Naive thymus-derived CD4-positive, alpha-beta T cell (primary cell): Measurements from ENCODE around the gene CTAG2. TPM values are rescaled to one million over a fixed set of nuclear protein-coding genes. Genes with fewer than 3 reads are reported as not detected.
"Not testable (repeated sequence)": the region's sequence is repeated elsewhere in the genome, so short reads cannot be mapped to it uniquely, and the experiment has no call there.

Experiments used
- ATAC-seq: fragments of 150-1000 bp; cut with Tn5 transposase; 2 replicates; pipeline ENCODE4 v1.10.0; 2021; ENCODE audit warnings: mild to moderate bottlenecking, moderate library complexity
- CTCF ChIA-PET: fragments of 350-600 bp; sonication (Branson Sonifier 250); formaldehyde crosslinking; loops from one replicate; lab custom pipeline; 2021; ENCODE audit warnings: antibody characterized with exemption; lab: Charles Lee
- POLR2A ChIA-PET: fragments of 350-600 bp; sonication (Branson Sonifier 250); formaldehyde crosslinking; loops from one replicate; lab custom pipeline; 2021; ENCODE audit warnings: antibody characterized with exemption, inconsistent platforms; lab: Charles Lee
- DNase-seq, 9 donors: peaks; one replicate each; pipeline versions ENCODE4 v3.0.0 to v3.0.0-alpha.2; 2020 to 2022; ENCODE audit warnings: mixed read lengths in 1 of 9
- H3K27ac ChIP-seq: one replicate; pipeline ENCODE4 v1.7.0; 2013; ENCODE audit warnings: mild to moderate bottlenecking, low read depth, low read length, moderate library complexity
- H3K27me3 ChIP-seq, 2 donors: one replicate each; pipeline ENCODE4 v1.7.0; 2013; ENCODE audit warnings: low read length in 2 of 2, mild to moderate bottlenecking in 2 of 2, moderate library complexity in 2 of 2; ENCODE audit not compliant: control insufficient read depth in 2 of 2, insufficient read depth in 2 of 2
- H3K36me3 ChIP-seq, 3 experiments: 1 replicate in 2 of 3; 2 replicates in 1 of 3; pipeline ENCODE4 v1.7.0; 2013; ENCODE audit warnings: low read length in 3 of 3, mild to moderate bottlenecking in 3 of 3, moderate library complexity in 1 of 3; ENCODE audit not compliant: insufficient read depth in 3 of 3, control insufficient read depth in 2 of 3
- H3K4me1 ChIP-seq, 2 donors: one replicate each; pipeline ENCODE4 v1.7.0; 2013; ENCODE audit warnings: low read length in 2 of 2, mild to moderate bottlenecking in 2 of 2, moderate library complexity in 1 of 2; ENCODE audit not compliant: control insufficient read depth in 2 of 2, insufficient read depth in 2 of 2
- H3K4me3 ChIP-seq: 2 replicates; pipeline ENCODE4 v1.7.0; 2013; ENCODE audit warnings: mild to moderate bottlenecking, low read length
- H3K9me3 ChIP-seq, 3 experiments: 1 replicate in 2 of 3; 2 replicates in 1 of 3; pipeline ENCODE4 v1.7.0; 2013; ENCODE audit warnings: low read length in 3 of 3; ENCODE audit not compliant: control insufficient read depth in 2 of 3
- H3K27ac Mint-ChIP-seq, 9 donors: one replicate each; pipeline ENCODE4 v1.8.0; 2020 to 2022; ENCODE audit warnings: mixed read lengths in 9 of 9, mild to moderate bottlenecking in 8 of 9, moderate library complexity in 5 of 9, inconsistent platforms in 2 of 9
- H3K27me3 Mint-ChIP-seq, 5 donors: one replicate each; pipeline ENCODE4 v1.8.0; 2021 to 2022; ENCODE audit warnings: mixed read lengths in 5 of 5, mild to moderate bottlenecking in 1 of 5
- H3K36me3 Mint-ChIP-seq, 5 donors: one replicate each; pipeline ENCODE4 v1.8.0; 2020 to 2022; ENCODE audit warnings: mixed read lengths in 5 of 5, mild to moderate bottlenecking in 3 of 5, inconsistent platforms in 1 of 5
- H3K4me1 Mint-ChIP-seq, 7 donors: one replicate each; pipeline ENCODE4 v1.8.0; 2020 to 2022; ENCODE audit warnings: mixed read lengths in 7 of 7, mild to moderate bottlenecking in 3 of 7, inconsistent platforms in 1 of 7
- H3K4me3 Mint-ChIP-seq, 10 donors: one replicate each; pipeline ENCODE4 v1.8.0; 2020 to 2022; ENCODE audit warnings: mild to moderate bottlenecking in 10 of 10, mixed read lengths in 10 of 10, moderate library complexity in 6 of 10, inconsistent platforms in 2 of 10
- H3K9me3 Mint-ChIP-seq, 11 donors: one replicate each; pipeline ENCODE4 v1.8.0; 2020 to 2022; ENCODE audit warnings: mixed read lengths in 11 of 11, mild to moderate bottlenecking in 4 of 11, inconsistent platforms in 1 of 11, moderate library complexity in 1 of 11
- intact Hi-C, 2 donors: fragments of 100-400 bp; cut with micrococcal nuclease; formaldehyde crosslinking; loops; one replicate each; pipeline ENCODE4 v1.15.1; 2023
- polyA plus RNA-seq, 2 donors: library from polyadenylated mRNA; unstranded; fragments of 300-500 nt; fragmentation: Illumina TruSeq; gene quantifications; one replicate each; pipeline ENCODE4 v1.2.3, GENCODE V29; 2021
- total RNA-seq, 6 experiments: library from RNA in 5 of 6; stranded (reverse) in 5 of 6; gene quantifications; 1 replicate in 5 of 6; 2 replicates in 1 of 6; pipeline ENCODE4 v1.2.3 and lab custom pipeline; 2021 to 2026

The CTAG2 gene
- total and polyA plus RNA-seq, 7 experiments from 2014 or later = not detected

DNA sequence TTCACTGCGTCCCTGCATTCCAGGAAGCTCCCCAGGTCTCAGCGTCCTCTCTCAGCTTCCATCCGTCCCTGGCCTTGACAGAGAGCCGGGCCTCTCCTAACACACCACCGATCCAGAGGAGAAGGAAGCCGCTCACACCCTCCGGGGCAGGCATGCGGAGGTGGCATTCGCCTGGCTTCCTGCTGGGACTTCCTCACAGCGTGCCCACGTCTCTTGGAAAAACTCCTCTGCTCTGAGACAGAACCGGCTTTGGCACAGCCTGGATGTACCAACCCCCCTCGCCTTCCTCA is 3.2 kb downstream of the CTAG2 start:
- no peaks in the 10 kb centered on the region for H3K36me3 Mint-ChIP-seq
- no peaks in the 10 kb centered on the region for H3K27me3 ChIP-seq
- intact Hi-C loops = no loop called here
- no peaks in the 10 kb centered on the region for H3K36me3 ChIP-seq
- CTCF ChIA-PET = no interaction called here
- H3K4me1 Mint-ChIP-seq = no peaks in the 10 kb centered on the region
- no peaks in the 10 kb centered on the region for H3K9me3 Mint-ChIP-seq
- H3K27ac ChIP-seq = no peak overlapping the region
- no peak overlapping the region for H3K27ac Mint-ChIP-seq
- no peak overlapping the region for H3K4me3 ChIP-seq
- POLR2A ChIA-PET = no interaction called here
- no peak for ATAC-seq
- H3K9me3 ChIP-seq = no peaks in the 10 kb centered on the region
- no peaks in the 10 kb centered on the region for H3K27me3 Mint-ChIP-seq
- no peak for DNase-seq
- no peaks in the 10 kb centered on the region for H3K4me1 ChIP-seq
- no peak overlapping the region for H3K4me3 Mint-ChIP-seq

GRCh38 chrX:154649503-154650220 is 3.7 kb downstream of the CTAG2 start:
- Histone ChIP-seq H3K4me3 (no peak overlapping the region), H3K36me3 (no peaks in the 10 kb centered on the region), H3K9me3 (no peaks in the 10 kb centered on the region), H3K4me1 (no peaks in the 10 kb centered on the region), H3K27me3 (no peaks in the 10 kb centered on the region), H3K27ac (no peak overlapping the region)
- ATAC-seq = no peak
- POLR2A ChIA-PET = no interaction called here
- H3K4me3 Mint-ChIP-seq = no peak overlapping the region
- H3K27ac Mint-ChIP-seq = no peak overlapping the region
- H3K27me3 Mint-ChIP-seq = no peaks in the 10 kb centered on the region
- H3K36me3 Mint-ChIP-seq = no peaks in the 10 kb centered on the region
- intact Hi-C loops = no loop called here
- CTCF ChIA-PET = no interaction called here
- no peaks in the 10 kb centered on the region for H3K4me1 Mint-ChIP-seq
- no peak for DNase-seq
- H3K9me3 Mint-ChIP-seq = no peaks in the 10 kb centered on the region

DNA sequence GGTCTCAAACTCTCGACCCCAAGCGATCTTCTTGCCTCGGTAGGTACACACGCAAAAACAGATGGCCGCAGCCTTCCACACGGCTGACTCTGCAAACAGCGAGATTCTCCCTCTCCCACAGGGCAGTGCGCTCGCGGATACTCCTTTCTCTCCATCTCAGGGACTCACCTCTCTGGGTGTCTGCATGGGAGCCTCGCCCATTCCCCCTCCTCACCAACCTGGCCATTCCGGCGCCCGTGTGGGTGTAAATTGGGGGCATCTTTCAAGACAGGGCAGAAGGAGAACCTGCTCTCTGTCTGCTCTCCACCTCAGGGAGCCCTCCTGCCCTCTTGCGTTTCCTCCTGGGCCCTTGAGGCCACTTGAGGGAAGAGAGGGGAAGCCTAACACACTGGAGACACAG is 4.4 kb downstream of the CTAG2 start:
- Mint-ChIP-seq H3K27me3 (no peaks in the 10 kb centered on the region), H3K36me3 (no peaks in the 10 kb centered on the region), H3K9me3 (no peaks in the 10 kb centered on the region), H3K4me1 (no peaks in the 10 kb centered on the region), H3K4me3 (no peak overlapping the region), H3K27ac (no peak overlapping the region)
- ChIA-PET CTCF (no interaction called here), POLR2A (no interaction called here)
- Histone ChIP-seq H3K27me3 (no peaks in the 10 kb centered on the region), H3K36me3 (no peaks in the 10 kb centered on the region), H3K27ac (no peak overlapping the region), H3K4me1 (no peaks in the 10 kb centered on the region), H3K9me3 (no peaks in the 10 kb centered on the region), H3K4me3 (no peak overlapping the region)
- no peak for ATAC-seq
- intact Hi-C loops = no loop called here
- DNase-seq = no peak

DNA sequence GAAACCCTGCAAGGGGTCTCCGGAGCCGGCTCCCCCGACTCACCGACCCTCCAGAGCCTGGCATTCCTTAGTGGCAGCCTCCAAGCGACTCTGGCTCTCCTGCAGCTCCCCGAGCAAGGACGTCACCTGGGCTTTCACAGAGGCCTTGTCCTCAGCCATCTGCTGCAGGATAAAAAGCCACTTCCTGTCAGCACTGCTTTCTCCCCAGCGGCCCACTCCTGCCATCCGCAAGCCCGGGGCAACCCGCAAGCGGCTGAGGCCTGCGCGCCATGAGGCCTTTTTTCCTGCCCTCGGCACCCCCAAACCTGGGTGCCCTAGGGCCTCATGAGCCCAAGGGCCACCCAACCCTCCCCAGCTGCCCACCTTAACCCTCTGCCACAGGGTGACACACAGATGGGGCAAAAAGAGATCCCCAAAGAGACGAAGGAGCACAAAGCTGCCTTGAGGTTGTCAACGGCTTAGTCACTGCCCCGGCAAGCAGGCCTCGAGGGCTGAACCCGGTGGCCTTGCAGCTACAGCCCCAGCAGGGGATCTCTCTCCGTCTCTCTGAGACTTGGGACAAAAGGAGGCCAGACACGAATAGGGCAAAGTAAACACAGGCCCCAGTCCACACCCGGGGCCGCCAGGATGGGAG is 7.5 kb downstream of the CTAG2 start:
- POLR2A ChIA-PET, H3K4me1 ChIP-seq, H3K36me3 ChIP-seq, H3K36me3 Mint-ChIP-seq, H3K4me3 Mint-ChIP-seq, H3K9me3 Mint-ChIP-seq, H3K27ac ChIP-seq, H3K27me3 Mint-ChIP-seq, DNase-seq, CTCF ChIA-PET, H3K9me3 ChIP-seq, H3K4me1 Mint-ChIP-seq, intact Hi-C loops, H3K27me3 ChIP-seq, H3K27ac Mint-ChIP-seq, H3K4me3 ChIP-seq: not testable (repeated sequence)
- ATAC-seq = peak; percentile 57

DNA sequence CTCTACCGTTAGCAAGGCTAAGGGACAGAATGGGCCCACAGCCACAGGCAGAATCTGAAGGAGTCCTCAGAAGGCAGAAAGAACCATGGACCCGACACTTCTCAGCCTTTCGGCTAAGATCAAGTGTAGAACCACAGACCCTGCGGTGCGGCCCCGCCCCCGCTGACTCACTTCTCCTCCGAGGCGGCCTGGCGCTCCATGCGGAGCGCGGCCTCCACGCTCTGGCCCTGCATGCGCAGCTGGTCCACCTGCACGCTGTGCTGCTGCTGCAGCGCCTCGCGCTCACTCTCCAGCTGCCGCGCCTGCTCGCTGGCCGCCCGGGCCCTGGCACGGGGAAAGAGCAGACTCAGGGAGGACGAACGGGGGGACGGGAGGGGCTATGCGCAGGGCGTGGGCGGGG is 9.7 kb downstream of the CTAG2 start:
- H3K27me3 ChIP-seq, H3K4me1 Mint-ChIP-seq, ATAC-seq, H3K9me3 Mint-ChIP-seq, H3K27ac Mint-ChIP-seq, H3K27ac ChIP-seq, H3K4me3 ChIP-seq, DNase-seq, POLR2A ChIA-PET, H3K36me3 ChIP-seq, H3K4me1 ChIP-seq, H3K9me3 ChIP-seq, H3K27me3 Mint-ChIP-seq, H3K4me3 Mint-ChIP-seq, H3K36me3 Mint-ChIP-seq, CTCF ChIA-PET, intact Hi-C loops: not testable (repeated sequence)

DNA sequence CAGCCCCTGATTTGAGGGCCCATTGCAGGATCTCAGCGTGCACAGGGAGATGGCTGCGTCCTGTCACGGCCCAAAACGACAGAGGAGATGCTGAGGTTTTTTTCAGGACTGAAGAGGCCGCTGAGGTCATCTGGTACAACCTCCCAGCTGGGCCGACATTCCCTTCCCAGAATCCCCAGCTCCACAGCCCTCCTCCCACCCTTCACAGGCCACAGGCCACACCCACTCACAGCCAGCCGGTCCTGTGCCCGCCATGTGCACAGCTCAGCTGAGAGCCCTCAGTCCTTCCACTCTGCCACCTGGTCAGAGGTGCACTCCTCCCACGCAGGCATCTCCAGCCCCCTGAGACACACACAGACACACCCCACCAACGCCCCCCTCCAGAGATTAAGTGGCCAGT is 11.6 kb downstream of the CTAG2 start:
- DNase-seq, H3K4me1 ChIP-seq, POLR2A ChIA-PET, H3K27ac Mint-ChIP-seq, H3K4me1 Mint-ChIP-seq, H3K36me3 Mint-ChIP-seq, H3K4me3 ChIP-seq, H3K27me3 Mint-ChIP-seq, ATAC-seq, H3K36me3 ChIP-seq, H3K27ac ChIP-seq, intact Hi-C loops, H3K4me3 Mint-ChIP-seq, H3K9me3 ChIP-seq, H3K9me3 Mint-ChIP-seq, H3K27me3 ChIP-seq, CTCF ChIA-PET: not testable (repeated sequence)

DNA sequence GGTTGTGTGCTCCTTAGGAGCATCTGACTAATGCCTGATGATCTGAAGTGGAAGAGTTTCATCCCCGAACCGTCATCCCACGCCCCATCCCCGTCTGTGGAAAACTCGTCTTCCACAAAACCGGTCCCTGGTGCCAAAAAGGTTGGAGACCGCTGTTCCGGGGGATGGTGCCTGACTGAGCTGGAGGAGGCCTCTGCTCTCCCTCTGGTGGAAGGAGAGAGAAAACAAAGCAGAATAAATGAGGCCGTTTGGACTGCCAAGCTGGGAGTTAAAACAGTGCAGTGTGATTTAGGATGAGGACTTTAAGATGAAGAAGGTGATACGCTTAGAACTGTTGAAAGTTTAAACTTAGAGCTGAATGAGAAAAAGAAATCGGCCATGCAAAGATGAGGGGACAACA is 19.7 kb downstream of the CTAG2 start:
- H3K27ac ChIP-seq, H3K9me3 ChIP-seq, H3K4me1 ChIP-seq, POLR2A ChIA-PET, H3K36me3 Mint-ChIP-seq, CTCF ChIA-PET, intact Hi-C loops, DNase-seq, H3K4me3 Mint-ChIP-seq, H3K36me3 ChIP-seq, H3K4me1 Mint-ChIP-seq, ATAC-seq, H3K4me3 ChIP-seq, H3K27ac Mint-ChIP-seq, H3K9me3 Mint-ChIP-seq, H3K27me3 Mint-ChIP-seq, H3K27me3 ChIP-seq: not testable (repeated sequence)
